Caco-2 (cell line): Measurements from ENCODE around the gene ZCCHC9. TPM values are rescaled to one million over a fixed set of nuclear protein-coding genes. Genes with fewer than 3 reads are reported as not detected.

Experiments
- BruUV-seq: library from RNA; stranded (reverse); fragments of 400-500 nt; replicated peaks from 2 replicates; lab custom pipeline; 2021; lab: Mats Ljungman, UMichigan
- CTCF ChIA-PET: fragments of 300-600 bp; sonication (Branson Sonifier 250); formaldehyde crosslinking; loops from one replicate; lab custom pipeline; 2022; ENCODE audit warnings: antibody characterized with exemption; lab: Charles Lee
- POLR2A ChIA-PET: fragments of 300-600 bp; sonication (Branson Sonifier 250); formaldehyde crosslinking; loops from one replicate; lab custom pipeline; 2022; ENCODE audit warnings: antibody characterized with exemption; lab: Charles Lee
- DNase-seq, 2 experiments: peaks; one replicate each; pipeline versions ENCODE4 v3.0.0 to v3.0.0-alpha.2; 2020 to 2022
- H3K27me3 ChIP-seq: replicated peaks from 2 replicates; pipeline ENCODE4 v1.6.0; 2011; ENCODE audit warnings: low read length; ENCODE audit not compliant: control insufficient read depth, insufficient read depth
- H3K36me3 ChIP-seq: 2 replicates; pipeline ENCODE4 v1.5.1; 2011; ENCODE audit warnings: low read length; ENCODE audit not compliant: control insufficient read depth, insufficient read depth
- H3K4me1 ChIP-seq: fragments of 250-450 bp; sonication (Bioruptor Pico); 2 replicates; pipeline ENCODE4 v1.5.1; 2020; ENCODE audit warnings: mild to moderate bottlenecking
- H3K4me3 ChIP-seq: 2 replicates; pipeline ENCODE4 v1.5.1; 2011; ENCODE audit warnings: low read depth, mild to moderate bottlenecking, control low read depth, low read length
- H3K9me3 ChIP-seq: fragments of 250-450 bp; sonication (Bioruptor Pico); 2 replicates; pipeline ENCODE4 v1.5.1; 2020; ENCODE audit warnings: mild to moderate bottlenecking, moderate library complexity
- H3K27ac Mint-ChIP-seq: one replicate; pipeline ENCODE4 v1.8.0; 2022; ENCODE audit warnings: mixed read lengths; ENCODE audit not compliant: unreplicated experiment
- H3K27me3 Mint-ChIP-seq: one replicate; pipeline ENCODE4 v1.8.0; 2022; ENCODE audit warnings: mixed read lengths; ENCODE audit not compliant: insufficient read depth, unreplicated experiment
- H3K36me3 Mint-ChIP-seq: one replicate; pipeline ENCODE4 v1.8.0; 2022; ENCODE audit warnings: mild to moderate bottlenecking, mixed read lengths; ENCODE audit not compliant: insufficient read depth, unreplicated experiment
- H3K4me1 Mint-ChIP-seq: one replicate; pipeline ENCODE4 v1.8.0; 2022; ENCODE audit warnings: low read depth, mixed read lengths; ENCODE audit not compliant: unreplicated experiment
- H3K4me3 Mint-ChIP-seq: one replicate; pipeline ENCODE4 v1.8.0; 2022; ENCODE audit warnings: mild to moderate bottlenecking, moderate library complexity, mixed read lengths; ENCODE audit not compliant: unreplicated experiment
- H3K9me3 Mint-ChIP-seq: one replicate; pipeline ENCODE4 v1.8.0; 2022; ENCODE audit warnings: mixed read lengths; ENCODE audit not compliant: unreplicated experiment
- CTCF ChIP-seq, 2 experiments: fragments of 200-600 bp in 1 of 2; IDR thresholded peaks; 1 replicate in 1 of 2; 2 replicates in 1 of 2; pipeline versions ENCODE4 v1.5.1 to v1.8.0; 2011 to 2022; ENCODE audit warnings: antibody characterized with exemption in 1 of 2, control low read depth in 1 of 2, inconsistent platforms in 1 of 2, low read depth in 1 of 2, low read length in 1 of 2, mild to moderate bottlenecking in 1 of 2, moderate library complexity in 1 of 2; ENCODE audit not compliant: insufficient read depth in 1 of 2, severe bottlenecking in 1 of 2, unreplicated experiment in 1 of 2
- intact Hi-C: fragments of 100-400 bp; cut with micrococcal nuclease; formaldehyde crosslinking; loops from one replicate; pipeline ENCODE4 v1.10.0; 2022; ENCODE audit not compliant: unreplicated experiment
- total RNA-seq: library from RNA; stranded (reverse); gene quantifications from 2 replicates; pipeline ENCODE4 v1.2.3, GENCODE V29; 2022

The ZCCHC9 gene
- total RNA-seq, 1 experiment from 2014 or later, result 82.2 TPM

- CTCF ChIA-PET, result no interaction called here
- TF ChIP-seq CTCF (IDR thresholded peaks at IDR 0.05; ENCODE audit: insufficient read depth in 1 of 2, low read depth in 1 of 2, low read length in 1 of 2, severe bottlenecking in 1 of 2, unreplicated experiment in 1 of 2), result no peak
- H3K27me3 Mint-ChIP-seq, result no peaks in the 10 kb centered on the region
- DNase-seq, result no peak
- H3K9me3 ChIP-seq, result no peaks in the 10 kb centered on the region
- H3K4me1 Mint-ChIP-seq, result peaks cover 11% of the 10 kb centered on the region
- POLR2A ChIA-PET, result no interaction called here
- no peaks in the 10 kb centered on the region for H3K36me3 Mint-ChIP-seq
- H3K4me1 ChIP-seq, result peaks cover 48% of the 10 kb centered on the region
- no peak overlapping the region for H3K4me3 ChIP-seq
- no peaks in the 10 kb centered on the region for H3K9me3 Mint-ChIP-seq
- no peaks in the 10 kb centered on the region for H3K27me3 ChIP-seq
- no TSS peak for BruUV-seq
- peaks cover 2% of the 10 kb centered on the region; the same call in 1 of the 2 replicates for H3K36me3 ChIP-seq
- intact Hi-C loops, result no loop called here
- H3K4me3 Mint-ChIP-seq, result no peak overlapping the region
- H3K27ac Mint-ChIP-seq, result no peak overlapping the region
These were observed 57.7 kb downstream of the ZCCHC9 start for GRCh38 chr5:81359108-81359507.

- Mint-ChIP-seq H3K4me3 (no peak overlapping the region), H3K27me3 (no peaks in the 10 kb centered on the region), H3K9me3 (no peaks in the 10 kb centered on the region), H3K27ac (no peak overlapping the region), H3K36me3 (no peaks in the 10 kb centered on the region), H3K4me1 (peaks cover 11% of the 10 kb centered on the region)
- peaks cover 44% of the 10 kb centered on the region for H3K4me1 ChIP-seq
- no peak overlapping the region for H3K4me3 ChIP-seq
- ChIA-PET POLR2A (no interaction called here), CTCF (no interaction called here)
- H3K9me3 ChIP-seq, result no peaks in the 10 kb centered on the region
- intact Hi-C loops, result no loop called here
- H3K27me3 ChIP-seq, result no peaks in the 10 kb centered on the region
- no peak for TF ChIP-seq CTCF (IDR thresholded peaks at IDR 0.05; ENCODE audit: insufficient read depth in 1 of 2, low read depth in 1 of 2, low read length in 1 of 2, severe bottlenecking in 1 of 2, unreplicated experiment in 1 of 2)
- H3K36me3 ChIP-seq, result peaks cover 2% of the 10 kb centered on the region; the same call in 1 of the 2 replicates
- no TSS peak for BruUV-seq
- DNase-seq, result no peak
These were observed 58.5 kb downstream of the ZCCHC9 start for GRCh38 chr5:81359881-81360280.

- Histone ChIP-seq H3K4me3 (no peak overlapping the region), H3K36me3 (peaks cover 2% of the 10 kb centered on the region; the same call in 1 of the 2 replicates), H3K4me1 (peaks cover 36% of the 10 kb centered on the region), H3K27me3 (no peaks in the 10 kb centered on the region), H3K9me3 (no peaks in the 10 kb centered on the region)
- peaks cover 16% of the 10 kb centered on the region for H3K4me1 Mint-ChIP-seq
- intact Hi-C loops, result no loop called here
- POLR2A ChIA-PET, result no interaction called here
- no peaks in the 10 kb centered on the region for H3K27me3 Mint-ChIP-seq
- no peaks in the 10 kb centered on the region for H3K36me3 Mint-ChIP-seq
- TF ChIP-seq CTCF (IDR thresholded peaks at IDR 0.05; ENCODE audit: insufficient read depth in 1 of 2, low read depth in 1 of 2, low read length in 1 of 2, severe bottlenecking in 1 of 2, unreplicated experiment in 1 of 2), result no peak
- H3K27ac Mint-ChIP-seq, result no peak overlapping the region
- CTCF ChIA-PET, result interaction anchor here (1.1 kb wide), 1 partner anchor 59 kb away, joined by 3 read pairs; the partner anchor contains the start of gene ZCCHC9
- H3K4me3 Mint-ChIP-seq, result no peak overlapping the region
- H3K9me3 Mint-ChIP-seq, result no peaks in the 10 kb centered on the region
- DNase-seq, result no peak
- BruUV-seq, result no TSS peak
These were observed 59.3 kb downstream of the ZCCHC9 start for GRCh38 chr5:81360640-81361039.
